Measurements from ENCODE around the gene PLCB4.

- no peak for TF ChIP-seq NANOG (IDR thresholded peaks at IDR 0.05; ENCODE audit: borderline replicate concordance)
- TF ChIP-seq, protein P1, sequence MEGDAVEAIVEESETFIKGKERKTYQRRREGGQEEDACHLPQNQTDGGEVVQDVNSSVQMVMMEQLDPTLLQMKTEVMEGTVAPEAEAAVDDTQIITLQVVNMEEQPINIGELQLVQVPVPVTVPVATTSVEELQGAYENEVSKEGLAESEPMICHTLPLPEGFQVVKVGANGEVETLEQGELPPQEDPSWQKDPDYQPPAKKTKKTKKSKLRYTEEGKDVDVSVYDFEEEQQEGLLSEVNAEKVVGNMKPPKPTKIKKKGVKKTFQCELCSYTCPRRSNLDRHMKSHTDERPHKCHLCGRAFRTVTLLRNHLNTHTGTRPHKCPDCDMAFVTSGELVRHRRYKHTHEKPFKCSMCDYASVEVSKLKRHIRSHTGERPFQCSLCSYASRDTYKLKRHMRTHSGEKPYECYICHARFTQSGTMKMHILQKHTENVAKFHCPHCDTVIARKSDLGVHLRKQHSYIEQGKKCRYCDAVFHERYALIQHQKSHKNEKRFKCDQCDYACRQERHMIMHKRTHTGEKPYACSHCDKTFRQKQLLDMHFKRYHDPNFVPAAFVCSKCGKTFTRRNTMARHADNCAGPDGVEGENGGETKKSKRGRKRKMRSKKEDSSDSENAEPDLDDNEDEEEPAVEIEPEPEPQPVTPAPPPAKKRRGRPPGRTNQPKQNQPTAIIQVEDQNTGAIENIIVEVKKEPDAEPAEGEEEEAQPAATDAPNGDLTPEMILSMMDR (conservative IDR thresholded peaks at IDR 0.05; ENCODE audit: low read depth in 2 of 2) = no peak
- TF ChIP-seq EZH2 (IDR thresholded peaks at IDR 0.05; ENCODE audit: low read depth, unreplicated experiment) = no peak
- no peak for TF ChIP-seq EZH2phosphoT487 (IDR thresholded peaks at IDR 0.05; ENCODE audit: unreplicated experiment)
- TF ChIP-seq POLR2AphosphoS5 (IDR thresholded peaks at IDR 0.05; ENCODE audit: low read depth) = no peak
- TF ChIP-seq ZNF114 (CRISPR knock-in tag; IDR thresholded peaks at IDR 0.05) = no peak
- TF ChIP-seq, protein P2, sequence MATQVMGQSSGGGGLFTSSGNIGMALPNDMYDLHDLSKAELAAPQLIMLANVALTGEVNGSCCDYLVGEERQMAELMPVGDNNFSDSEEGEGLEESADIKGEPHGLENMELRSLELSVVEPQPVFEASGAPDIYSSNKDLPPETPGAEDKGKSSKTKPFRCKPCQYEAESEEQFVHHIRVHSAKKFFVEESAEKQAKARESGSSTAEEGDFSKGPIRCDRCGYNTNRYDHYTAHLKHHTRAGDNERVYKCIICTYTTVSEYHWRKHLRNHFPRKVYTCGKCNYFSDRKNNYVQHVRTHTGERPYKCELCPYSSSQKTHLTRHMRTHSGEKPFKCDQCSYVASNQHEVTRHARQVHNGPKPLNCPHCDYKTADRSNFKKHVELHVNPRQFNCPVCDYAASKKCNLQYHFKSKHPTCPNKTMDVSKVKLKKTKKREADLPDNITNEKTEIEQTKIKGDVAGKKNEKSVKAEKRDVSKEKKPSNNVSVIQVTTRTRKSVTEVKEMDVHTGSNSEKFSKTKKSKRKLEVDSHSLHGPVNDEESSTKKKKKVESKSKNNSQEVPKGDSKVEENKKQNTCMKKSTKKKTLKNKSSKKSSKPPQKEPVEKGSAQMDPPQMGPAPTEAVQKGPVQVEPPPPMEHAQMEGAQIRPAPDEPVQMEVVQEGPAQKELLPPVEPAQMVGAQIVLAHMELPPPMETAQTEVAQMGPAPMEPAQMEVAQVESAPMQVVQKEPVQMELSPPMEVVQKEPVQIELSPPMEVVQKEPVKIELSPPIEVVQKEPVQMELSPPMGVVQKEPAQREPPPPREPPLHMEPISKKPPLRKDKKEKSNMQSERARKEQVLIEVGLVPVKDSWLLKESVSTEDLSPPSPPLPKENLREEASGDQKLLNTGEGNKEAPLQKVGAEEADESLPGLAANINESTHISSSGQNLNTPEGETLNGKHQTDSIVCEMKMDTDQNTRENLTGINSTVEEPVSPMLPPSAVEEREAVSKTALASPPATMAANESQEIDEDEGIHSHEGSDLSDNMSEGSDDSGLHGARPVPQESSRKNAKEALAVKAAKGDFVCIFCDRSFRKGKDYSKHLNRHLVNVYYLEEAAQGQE (IDR thresholded peaks at IDR 0.05; ENCODE audit: unreplicated experiment) = no peak
- TF ChIP-seq CREB1 (CRISPR knock-in tag; IDR thresholded peaks at IDR 0.05; ENCODE audit: low read depth) = no peak
Measured at GRCh38 chr20:9401371-9401770, 332.5 kb downstream of the PLCB4 start.

Measured in GM23338 (cell line).